Keratinocyte (primary cell): ENCODE measurements around the gene CAPNS1.

Experiments
- CTCF ChIP-seq, 3 experiments: IDR thresholded peaks in 1 of 3; conservative IDR thresholded peaks in 1 of 3; optimal IDR thresholded peaks in 1 of 3; 2 replicates in 2 of 3; 3 replicates in 1 of 3; pipeline versions ENCODE3 to v1.5.1; 2011; ENCODE audit warnings: low read length in 3 of 3, mild to moderate bottlenecking in 3 of 3, moderate library complexity in 2 of 3, control low read depth in 1 of 3, inconsistent platforms in 1 of 3; ENCODE audit not compliant: insufficient read depth in 2 of 3; ENCODE audit errors: extremely low read depth in 1 of 3
- EZH2 ChIP-seq: IDR thresholded peaks from one replicate; pipeline ENCODE4 v1.6.1; 2012; ENCODE audit warnings: inconsistent platforms, mild to moderate bottlenecking, low read length, moderate library complexity

GRCh38 chr19:36152019-36152351 is 12.1 kb downstream of the CAPNS1 start:
- TF ChIP-seq CTCF (optimal IDR thresholded peaks at IDR 0.05 in 1 of 3, IDR thresholded peaks at IDR 0.05 in 1 of 3, conservative IDR thresholded peaks at IDR 0.05 in 1 of 3; ENCODE audit: extremely low read depth in 1 of 3, insufficient read depth in 2 of 3, low read length in 3 of 3) (no peak), EZH2 (no peak)
